Astrocyte (in vitro differentiated cells and primary cell): ENCODE data around the gene EPS15.

Experiments
- EZH2 ChIP-seq: IDR thresholded peaks from 2 replicates; pipeline ENCODE4 v1.6.1; 2012; ENCODE audit warnings: mild to moderate bottlenecking, low read length, inconsistent platforms; ENCODE audit not compliant: insufficient read depth
- TF ChIP-seq, protein P1 (sequence below): IDR thresholded peaks from 2 replicates; pipeline ENCODE4 v1.5.1; 2011; ENCODE audit warnings: low read depth, mild to moderate bottlenecking, inconsistent platforms, low read length, moderate library complexity; ENCODE audit not compliant: insufficient read depth

DNA sequence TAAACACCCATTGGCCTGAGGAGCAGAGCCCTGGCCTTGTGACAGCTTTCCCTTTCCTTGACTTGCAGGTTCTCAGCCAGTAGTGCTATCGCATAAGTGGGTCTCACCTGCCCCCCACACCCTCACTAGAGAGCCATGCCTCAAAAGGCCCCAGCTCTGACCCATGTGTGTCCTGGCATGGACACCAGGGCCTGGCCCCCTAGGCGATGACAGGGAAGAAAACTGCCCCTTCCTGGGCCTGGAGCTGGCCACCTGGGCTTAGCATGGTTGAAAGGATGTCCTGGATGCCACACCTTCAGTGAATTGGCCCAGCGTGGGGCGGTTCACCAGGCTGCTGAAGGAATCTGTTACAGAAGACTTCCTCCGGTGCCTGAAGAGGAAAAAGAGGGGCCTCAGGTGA lies 207.2 kb downstream of the EPS15 start:
- no peak for TF ChIP-seq EZH2
- TF ChIP-seq, protein P1, sequence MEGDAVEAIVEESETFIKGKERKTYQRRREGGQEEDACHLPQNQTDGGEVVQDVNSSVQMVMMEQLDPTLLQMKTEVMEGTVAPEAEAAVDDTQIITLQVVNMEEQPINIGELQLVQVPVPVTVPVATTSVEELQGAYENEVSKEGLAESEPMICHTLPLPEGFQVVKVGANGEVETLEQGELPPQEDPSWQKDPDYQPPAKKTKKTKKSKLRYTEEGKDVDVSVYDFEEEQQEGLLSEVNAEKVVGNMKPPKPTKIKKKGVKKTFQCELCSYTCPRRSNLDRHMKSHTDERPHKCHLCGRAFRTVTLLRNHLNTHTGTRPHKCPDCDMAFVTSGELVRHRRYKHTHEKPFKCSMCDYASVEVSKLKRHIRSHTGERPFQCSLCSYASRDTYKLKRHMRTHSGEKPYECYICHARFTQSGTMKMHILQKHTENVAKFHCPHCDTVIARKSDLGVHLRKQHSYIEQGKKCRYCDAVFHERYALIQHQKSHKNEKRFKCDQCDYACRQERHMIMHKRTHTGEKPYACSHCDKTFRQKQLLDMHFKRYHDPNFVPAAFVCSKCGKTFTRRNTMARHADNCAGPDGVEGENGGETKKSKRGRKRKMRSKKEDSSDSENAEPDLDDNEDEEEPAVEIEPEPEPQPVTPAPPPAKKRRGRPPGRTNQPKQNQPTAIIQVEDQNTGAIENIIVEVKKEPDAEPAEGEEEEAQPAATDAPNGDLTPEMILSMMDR, result no peak
